Spleen (tissue), 11 donors: Measurements from ENCODE around the gene ZNF467. TPM values are rescaled to one million over a fixed set of nuclear protein-coding genes. Genes with fewer than 3 reads are reported as not detected.
A peak's percentile ranks its signal among the peaks of the same experiment; 100 is the strongest.

Source experiments
- DNase-seq: peaks from one replicate; pipeline ENCODE4 v3.0.0-alpha.2; 2020
- H3K27ac ChIP-seq, 8 donors: fragments of 200-600 bp; sonication (generic) in 7 of 8; 1 replicate in 4 of 8; 2 replicates in 4 of 8; pipeline versions ENCODE4 v1.5.0 to v1.8.0; 2016 to 2021; ENCODE audit warnings: inconsistent platforms in 4 of 8, mild to moderate bottlenecking in 4 of 8, moderate library complexity in 1 of 8
- H3K27me3 ChIP-seq, 7 donors: fragments of 200-600 bp; sonication (generic) in 6 of 7; replicated peaks in 1 of 7; 1 replicate in 4 of 7; 2 replicates in 3 of 7; pipeline versions ENCODE4 v1.5.0 to v1.8.0; 2016 to 2021; ENCODE audit warnings: inconsistent platforms in 3 of 7, mild to moderate bottlenecking in 1 of 7
- H3K36me3 ChIP-seq, 6 donors: fragments of 200-600 bp; sonication (generic) in 5 of 6; 1 replicate in 4 of 6; 2 replicates in 2 of 6; pipeline versions ENCODE4 v1.5.0 to v1.8.0; 2016 to 2021; ENCODE audit warnings: inconsistent platforms in 2 of 6
- H3K4me1 ChIP-seq, 6 donors: fragments of 200-600 bp; sonication (generic) in 5 of 6; 1 replicate in 3 of 6; 2 replicates in 3 of 6; pipeline versions ENCODE4 v1.5.0 to v1.8.0; 2016 to 2021; ENCODE audit warnings: inconsistent platforms in 3 of 6
- H3K4me3 ChIP-seq, 8 donors: fragments of 200-600 bp; sonication (generic) in 7 of 8; 1 replicate in 4 of 8; 2 replicates in 4 of 8; pipeline versions ENCODE4 v1.5.0 to v1.8.0; 2016 to 2021; ENCODE audit warnings: inconsistent platforms in 4 of 8, mild to moderate bottlenecking in 4 of 8, moderate library complexity in 2 of 8
- H3K9me3 ChIP-seq, 8 donors: fragments of 200-600 bp; sonication (generic) in 7 of 8; 1 replicate in 4 of 8; 2 replicates in 4 of 8; pipeline versions ENCODE4 v1.5.0 to v1.8.0; 2016 to 2021; ENCODE audit warnings: inconsistent platforms in 4 of 8
- CTCF ChIP-seq, 11 experiments: fragments of 200-600 bp in 7 of 11; fragments of 450-650 bp in 4 of 11; sonication (generic) in 4 of 11; IDR thresholded peaks in 8 of 11; conservative IDR thresholded peaks in 3 of 11; 1 replicate in 7 of 11; 2 replicates in 4 of 11; pipeline versions ENCODE4 v1.4.0 to v1.8.0; 2016 to 2021; ENCODE audit warnings: antibody characterized with exemption in 11 of 11, inconsistent platforms in 4 of 11, mild to moderate bottlenecking in 1 of 11
- POLR2A ChIP-seq, 3 donors: fragments of 450-650 bp; IDR thresholded peaks; one replicate each; pipeline ENCODE4 v1.5.1; 2017; ENCODE audit warnings: antibody characterized with exemption in 3 of 3, mild to moderate bottlenecking in 1 of 3
- POLR2AphosphoS5 ChIP-seq, 3 donors: sonication (generic); formaldehyde crosslinking; IDR thresholded peaks; one replicate each; pipeline ENCODE4 v1.5.1; 2017; ENCODE audit warnings: antibody characterized with exemption in 3 of 3
- WGBS, 5 donors: extraction: QIAGEN DNeasy Blood & Tissue Kit in 3 of 5; methylation state at CpG; one replicate each; pipeline versions ENCODE4 v1.1.5 to v1.1.7; 2013 to 2018; 5-methylcytosine and 5-hydroxymethylcytosine counted together
- intact Hi-C: fragments of 100-400 bp; cut with DNase I; formaldehyde crosslinking; loops from one replicate; pipeline ENCODE4 v1.15.0; 2023; ENCODE audit warnings: low total_unique reads
- polyA plus RNA-seq, 3 donors: library from polyadenylated mRNA; stranded (reverse); fragments of 200-250 nt; gene quantifications; one replicate each; pipeline ENCODE4 v1.2.1, GENCODE V29; 2013
- total RNA-seq, 7 donors: library from RNA; depleted of rRNA in 3 of 7; stranded (reverse); fragments of >200 nt in 3 of 7; fragmentation: NEBNext Ultra II Directional in 4 of 7; extraction: Animal tissue kit (Norgen Biotek cat#: 25700) in 4 of 7; gene quantifications; one replicate each; pipeline versions ENCODE4 v1.1.0 to v1.2.1, GENCODE V29; 2016 to 2021
- donor health status: healthy with polysubstance abuse.
- donor health status: DM: no; HTN: no; CAD: no; lungs with moderate emphysema.
- donor health status: DM: no; HTN: no; CAD: no.
- donor health status: Bipolar disorder and iron deficiency.
- donor health status: healthy.
- donor health status: DM: no; HTN: no; CAD: no.
- donor health status: DM: yes; HTN: yes; CAD: no.

ZNF467 gene
- total and polyA plus RNA-seq, 10 donors, result 6.0 to 48.5 (median 31.3) TPM

- DNase-seq, result peak; percentile 49
- WGBS, 5 donors, result 79 to 94% (median 86%) methylated on average over 4 to 5 of the region's 5 CpGs
- peaks cover 0 to 100% (median 67%) of the 10 kb centered on the region in 6 donors for H3K36me3 ChIP-seq
- H3K4me1 ChIP-seq, result peaks cover 2 to 6% (median 4%) of the 10 kb centered on the region in 6 donors
- no peak overlapping the region for H3K4me3 ChIP-seq
- H3K9me3 ChIP-seq, result no peaks in the 10 kb centered on the region
- intact Hi-C loops, result no loop called here
- no peaks in the 10 kb centered on the region for H3K27me3 ChIP-seq
- no peak overlapping the region for H3K27ac ChIP-seq
- TF ChIP-seq POLR2AphosphoS5 (IDR thresholded peaks at IDR 0.05), result no peak
- no peak for TF ChIP-seq POLR2A (IDR thresholded peaks at IDR 0.05)
- TF ChIP-seq CTCF (IDR thresholded peaks at IDR 0.05 in 8 of 11, conservative IDR thresholded peaks at IDR 0.05 in 3 of 11), result no peak
Observed at GRCh38 chr7:149729586-149729982, 43.8 kb downstream of the ZNF467 start.

GRCh38 chr7:149728491-149729375, 44.7 kb downstream of the ZNF467 start:
- TF ChIP-seq POLR2AphosphoS5 (IDR thresholded peaks at IDR 0.05), result no peak
- no peak for TF ChIP-seq POLR2A (IDR thresholded peaks at IDR 0.05)
- no peak for TF ChIP-seq CTCF (IDR thresholded peaks at IDR 0.05 in 8 of 11, conservative IDR thresholded peaks at IDR 0.05 in 3 of 11)
- Histone ChIP-seq H3K36me3 (peaks cover 0 to 100% (median 74%) of the 10 kb centered on the region in 6 donors), H3K27me3 (no peaks in the 10 kb centered on the region), H3K9me3 (no peaks in the 10 kb centered on the region), H3K4me3 (no peak overlapping the region), H3K4me1 (no peaks in the 10 kb centered on the region), H3K27ac (no peak overlapping the region)
- DNase-seq, result peak; percentile 70
- WGBS, 5 donors, result 90 to 94% (median 93%) methylated on average over 21 of the region's 21 CpGs
- intact Hi-C loops, result no loop called here

DNA sequence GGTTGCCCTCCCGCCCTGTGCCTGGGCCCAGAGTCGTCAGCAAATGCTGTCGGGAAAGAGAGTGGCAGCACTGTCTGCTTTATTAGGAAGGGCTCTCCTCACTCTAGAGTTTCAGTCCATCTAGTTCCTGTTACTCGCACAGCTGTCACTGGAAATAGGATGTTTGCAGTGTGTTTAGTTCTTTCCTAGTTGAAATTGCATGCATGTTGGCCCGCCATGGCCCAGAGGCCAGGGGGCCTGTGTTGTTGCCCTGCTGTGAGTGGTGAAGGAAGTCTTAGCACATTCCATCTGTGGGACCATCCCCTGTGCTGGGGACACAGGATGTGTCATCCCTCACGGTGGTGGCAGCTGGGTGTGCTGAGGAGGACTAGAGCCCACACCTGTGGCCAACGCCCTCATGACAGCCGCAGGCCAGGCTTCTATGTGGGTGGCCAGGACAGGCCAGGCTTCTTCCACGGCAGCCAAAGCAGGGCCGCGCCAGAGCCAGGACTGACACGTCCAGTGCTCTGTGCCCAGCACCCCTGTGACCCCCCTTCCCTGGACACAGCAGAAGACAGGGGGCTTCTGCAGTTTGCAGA, 45.4 kb downstream of the ZNF467 start:
- H3K9me3 ChIP-seq, result no peaks in the 10 kb centered on the region
- intact Hi-C loops, result no loop called here
- peak; percentile 75 for DNase-seq
- no peaks in the 10 kb centered on the region for H3K27me3 ChIP-seq
- H3K36me3 ChIP-seq, result peaks cover 0 to 100% (median 74%) of the 10 kb centered on the region in 6 donors
- H3K4me1 ChIP-seq, result no peaks in the 10 kb centered on the region
- no peak for TF ChIP-seq POLR2A (IDR thresholded peaks at IDR 0.05)
- TF ChIP-seq POLR2AphosphoS5 (IDR thresholded peaks at IDR 0.05), result no peak
- no peak for TF ChIP-seq CTCF (IDR thresholded peaks at IDR 0.05 in 8 of 11, conservative IDR thresholded peaks at IDR 0.05 in 3 of 11)
- no peak overlapping the region for H3K4me3 ChIP-seq
- 77 to 89% (median 82%) methylated on average over 9 to 12 of the region's 12 CpGs for WGBS, 5 donors
- no peak overlapping the region for H3K27ac ChIP-seq
